ENCODE measurements around the gene KCNQ2.

DNA sequence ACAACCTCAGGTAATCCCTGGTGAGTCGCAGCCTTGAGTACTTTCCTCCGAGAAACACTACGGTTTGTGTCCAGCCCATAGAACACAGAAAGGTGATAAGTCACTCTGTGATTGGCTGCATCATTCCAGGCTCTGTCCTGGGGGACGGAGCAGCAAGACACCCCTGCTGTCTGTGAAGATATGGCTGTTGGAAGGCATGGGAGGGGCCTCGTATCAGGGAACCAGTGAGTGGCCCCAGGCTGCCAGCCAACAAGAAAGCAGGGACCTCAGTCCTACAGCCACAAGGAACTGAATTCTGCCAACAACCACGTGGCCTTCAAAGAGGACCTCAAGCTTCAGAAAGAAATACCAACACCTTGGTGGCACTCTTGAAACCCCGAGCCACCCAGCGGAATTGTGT is 32.8 kb upstream of the KCNQ2 start:
- TF ChIP-seq EP300 (IDR thresholded peaks at IDR 0.05; ENCODE audit: borderline replicate concordance in 1 of 2, control insufficient read depth in 1 of 2, low read depth in 2 of 2, low read length in 2 of 2) (no peak), RUNX3 (IDR thresholded peaks at IDR 0.05; ENCODE audit: low read length) (no peak), EZH2 (IDR thresholded peaks at IDR 0.05; ENCODE audit: borderline replicate concordance, control insufficient read depth, low read depth, low read length) (no peak), EED (IDR thresholded peaks at IDR 0.05; ENCODE audit: low read depth) (no peak), SUPT20H (IDR thresholded peaks at IDR 0.05; ENCODE audit: borderline replicate concordance, control insufficient read depth, low read depth, low read length) (no peak), POLR2A (IDR thresholded peaks at IDR 0.05; ENCODE audit: low read depth, low read length) (no peak), MXI1 (IDR thresholded peaks at IDR 0.05; ENCODE audit: low read depth, low read length) (no peak), CHD1 (IDR thresholded peaks at IDR 0.05; ENCODE audit: low read depth, low read length) (no peak), NFIC (IDR thresholded peaks at IDR 0.05; ENCODE audit: low read depth, low read length) (no peak), NBN (IDR thresholded peaks at IDR 0.05) (no peak), ZNF274 (IDR thresholded peaks at IDR 0.05; ENCODE audit: insufficient read depth, insufficient read length) (no peak)
- TF ChIP-seq, protein P1, sequence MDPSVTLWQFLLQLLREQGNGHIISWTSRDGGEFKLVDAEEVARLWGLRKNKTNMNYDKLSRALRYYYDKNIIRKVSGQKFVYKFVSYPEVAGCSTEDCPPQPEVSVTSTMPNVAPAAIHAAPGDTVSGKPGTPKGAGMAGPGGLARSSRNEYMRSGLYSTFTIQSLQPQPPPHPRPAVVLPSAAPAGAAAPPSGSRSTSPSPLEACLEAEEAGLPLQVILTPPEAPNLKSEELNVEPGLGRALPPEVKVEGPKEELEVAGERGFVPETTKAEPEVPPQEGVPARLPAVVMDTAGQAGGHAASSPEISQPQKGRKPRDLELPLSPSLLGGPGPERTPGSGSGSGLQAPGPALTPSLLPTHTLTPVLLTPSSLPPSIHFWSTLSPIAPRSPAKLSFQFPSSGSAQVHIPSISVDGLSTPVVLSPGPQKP (IDR thresholded peaks at IDR 0.05; ENCODE audit: low read depth, low read length) = no peak
